ENCODE measurements around the gene ZNF837.

DNA sequence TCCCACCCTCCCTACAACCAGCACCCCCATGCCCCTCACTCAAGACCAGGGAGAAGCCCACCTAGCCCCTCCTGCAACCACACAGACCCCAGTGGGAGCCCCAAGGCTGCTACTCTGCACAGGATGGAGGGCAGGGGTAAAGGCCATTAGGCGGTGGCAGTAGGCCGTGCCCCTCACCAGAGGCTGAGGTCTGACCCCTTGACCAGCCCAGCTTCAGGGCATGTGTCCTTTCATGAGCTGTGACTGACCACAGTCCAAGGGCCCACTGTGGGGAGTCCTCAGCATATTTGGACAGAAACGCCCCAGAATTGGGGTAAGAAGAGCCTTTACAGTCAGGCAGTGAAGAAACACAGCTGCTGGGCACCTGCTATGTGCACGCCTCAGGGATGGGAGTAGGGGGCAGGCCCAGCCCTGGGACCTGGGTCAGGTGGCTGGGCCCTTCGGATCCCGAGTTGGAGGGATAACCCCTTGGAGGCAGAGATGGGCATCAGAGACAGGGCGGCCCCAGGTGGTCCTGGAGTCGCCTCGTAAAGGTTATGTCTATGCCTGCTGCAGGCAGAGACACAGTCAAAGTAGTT lies 4.6 kb upstream of the ZNF837 start:
- TF ChIP-seq POLR2A (IDR thresholded peaks at IDR 0.05; ENCODE audit: low read depth, low read length): no peak
- no peak for TF ChIP-seq TAF1 (IDR thresholded peaks at IDR 0.05; ENCODE audit: borderline replicate concordance, low read depth, low read length)

Measured in GM12892 (cell line).